CD14-positive monocyte (primary cell): ENCODE measurements around the gene GIGYF2. TPM values are rescaled to one million over a fixed set of nuclear protein-coding genes. Genes with fewer than 3 reads are reported as not detected.

Experiments used
- DNase-seq, 3 donors: peaks; one replicate each; pipeline ENCODE4 v3.0.0-alpha.2; 2011 to 2022
- H2AFZ ChIP-seq: 2 replicates; pipeline ENCODE4 v1.6.0; 2012; ENCODE audit warnings: mild to moderate bottlenecking, low read depth, low read length, inconsistent platforms; ENCODE audit not compliant: insufficient read depth, poor library complexity, severe bottlenecking
- H3K27ac ChIP-seq, 2 donors: 1 replicate in 1 of 2; 2 replicates in 1 of 2; pipeline ENCODE4 v1.5.1; 2012 to 2013; ENCODE audit warnings: low read length in 2 of 2, control low read depth in 1 of 2, inconsistent platforms in 1 of 2, low read depth in 1 of 2, mild to moderate bottlenecking in 1 of 2
- H3K27me3 ChIP-seq, 2 donors: one replicate each; pipeline versions ENCODE4 v1.6.0 to v1.6.1; 2011 to 2013; ENCODE audit warnings: low read length in 2 of 2; ENCODE audit not compliant: control insufficient read depth in 2 of 2, insufficient read depth in 2 of 2
- H3K36me3 ChIP-seq, 2 donors: replicated peaks in 1 of 2; 1 replicate in 1 of 2; 2 replicates in 1 of 2; pipeline versions ENCODE4 v1.5.1 to v1.6.1; 2012 to 2013; ENCODE audit warnings: low read length in 2 of 2, control low read depth in 1 of 2, inconsistent platforms in 1 of 2, mild to moderate bottlenecking in 1 of 2; ENCODE audit not compliant: insufficient read depth in 2 of 2, control insufficient read depth in 1 of 2
- H3K4me1 ChIP-seq, 2 donors: 1 replicate in 1 of 2; 2 replicates in 1 of 2; pipeline versions ENCODE4 v1.5.1 to v1.6.1; 2012 to 2013; ENCODE audit warnings: low read length in 2 of 2, control low read depth in 1 of 2, inconsistent platforms in 1 of 2, mild to moderate bottlenecking in 1 of 2, moderate library complexity in 1 of 2; ENCODE audit not compliant: insufficient read depth in 2 of 2, control insufficient read depth in 1 of 2
- H3K4me2 ChIP-seq: replicated peaks from 2 replicates; pipeline ENCODE3; 2012; ENCODE audit warnings: low read length, moderate library complexity, mild to moderate bottlenecking; ENCODE audit not compliant: poor library complexity, severe bottlenecking; ENCODE audit errors: extremely low read depth
- H3K4me3 ChIP-seq, 3 experiments: fragments of 200-600 bp in 1 of 3; sonication (generic) in 1 of 3; replicated peaks in 1 of 3; 1 replicate in 2 of 3; 2 replicates in 1 of 3; pipeline ENCODE4 v1.5.1; 2011 to 2013; ENCODE audit warnings: low read length in 3 of 3, mild to moderate bottlenecking in 3 of 3, control low read depth in 2 of 3, low read depth in 2 of 3, inconsistent platforms in 1 of 3, moderate library complexity in 1 of 3
- H3K79me2 ChIP-seq: 2 replicates; pipeline ENCODE4 v1.6.0; 2012; ENCODE audit warnings: mild to moderate bottlenecking, control low read depth, inconsistent platforms, low read length, moderate library complexity; ENCODE audit not compliant: insufficient read depth
- H3K9ac ChIP-seq: 2 replicates; pipeline ENCODE4 v1.6.0; 2017; ENCODE audit warnings: low read length, mild to moderate bottlenecking; ENCODE audit not compliant: insufficient read depth, poor library complexity, severe bottlenecking
- H3K9me3 ChIP-seq, 2 donors: replicated peaks in 1 of 2; 1 replicate in 1 of 2; 2 replicates in 1 of 2; pipeline versions ENCODE4 v1.5.1 to v1.6.1; 2012 to 2013; ENCODE audit warnings: low read length in 2 of 2, control low read depth in 1 of 2; ENCODE audit not compliant: control insufficient read depth in 1 of 2, insufficient read depth in 1 of 2
- H4K20me1 ChIP-seq: 2 replicates; pipeline ENCODE4 v1.6.0; 2012; ENCODE audit warnings: mild to moderate bottlenecking, low read length, control low read depth, moderate library complexity; ENCODE audit not compliant: insufficient read depth
- H3K27ac Mint-ChIP-seq, 7 donors: one replicate each; pipeline ENCODE4 v1.8.0; 2020; ENCODE audit warnings: mild to moderate bottlenecking in 7 of 7, mixed read lengths in 7 of 7, moderate library complexity in 6 of 7, inconsistent platforms in 2 of 7
- H3K27me3 Mint-ChIP-seq, 3 donors: one replicate each; pipeline ENCODE4 v1.8.0; 2021 to 2022; ENCODE audit warnings: low read depth in 3 of 3, mild to moderate bottlenecking in 3 of 3, mixed read lengths in 3 of 3, moderate library complexity in 3 of 3, inconsistent platforms in 1 of 3
- H3K36me3 Mint-ChIP-seq, 2 donors: one replicate each; pipeline ENCODE4 v1.8.0; 2020; ENCODE audit warnings: mixed read lengths in 2 of 2, inconsistent platforms in 1 of 2, mild to moderate bottlenecking in 1 of 2
- H3K4me1 Mint-ChIP-seq: one replicate; pipeline ENCODE4 v1.8.0; 2020; ENCODE audit warnings: mild to moderate bottlenecking, mixed read lengths
- H3K4me3 Mint-ChIP-seq, 2 donors: one replicate each; pipeline ENCODE4 v1.8.0; 2020; ENCODE audit warnings: mild to moderate bottlenecking in 2 of 2, mixed read lengths in 2 of 2, moderate library complexity in 1 of 2
- H3K9me3 Mint-ChIP-seq, 7 donors: one replicate each; pipeline ENCODE4 v1.8.0; 2020 to 2022; ENCODE audit warnings: mixed read lengths in 7 of 7, mild to moderate bottlenecking in 6 of 7, moderate library complexity in 6 of 7, inconsistent platforms in 2 of 7
- WGBS: methylation state at CpG from one replicate; pipeline ENCODE4 v1.1.5; 2013; ENCODE audit warnings: missing lambda C conversion rate; ENCODE audit not compliant: insufficient coverage; 5-methylcytosine and 5-hydroxymethylcytosine counted together
- intact Hi-C, 2 donors: fragments of 100-400 bp; cut with micrococcal nuclease; formaldehyde crosslinking; loops; one replicate each; pipeline versions ENCODE4 v1.15.0 to v1.15.1; 2023
- polyA plus RNA-seq, 3 donors: library from polyadenylated mRNA; depleted of rRNA in 1 of 3; unstranded in 2 of 3; stranded (reverse) in 1 of 3; fragments of 300-500 nt in 2 of 3; fragments of >200 nt in 1 of 3; fragmentation: Illumina TruSeq in 2 of 3; gene quantifications; 1 replicate in 2 of 3; 2 replicates in 1 of 3; pipeline ENCODE4 v1.2.3, GENCODE V29; 2012 to 2021
- TF ChIP-seq, protein P1 (sequence below): fragments of 200-600 bp; IDR thresholded peaks from one replicate; pipeline ENCODE4 v1.8.0; 2022; ENCODE audit warnings: antibody characterized with exemption, mild to moderate bottlenecking

Gene GIGYF2
- polyA plus RNA-seq, 3 donors = 7.7 to 20.7 (median 17.3) TPM

DNA sequence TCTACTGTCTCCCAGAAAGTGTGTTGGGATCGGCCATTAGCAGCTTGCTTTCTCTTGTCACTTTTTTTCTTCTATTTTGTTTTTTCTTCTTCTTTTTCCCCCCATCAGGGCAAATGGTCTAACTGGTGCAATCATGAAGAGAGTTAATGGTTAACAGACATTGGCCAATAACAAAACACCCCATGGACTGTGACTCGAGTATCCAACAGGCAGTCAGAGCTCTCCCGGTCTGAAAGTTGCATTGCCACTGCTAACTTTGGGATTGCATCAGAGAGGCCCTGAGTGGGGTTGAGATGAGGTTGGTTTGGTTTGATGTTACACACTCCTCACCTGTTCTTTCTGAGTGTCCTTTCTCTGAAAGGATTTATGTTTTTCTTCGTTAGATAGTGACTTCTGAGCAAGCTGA is 160.0 kb downstream of the GIGYF2 start:
- no peak overlapping the region for H3K4me2 ChIP-seq
- intact Hi-C loops = loop anchor here (10.0 kb wide), 2 partner anchors 198 to 398 kb away; partner anchors contain the start of gene ATG16L1 (in 1 of the 2)
- no peaks in the 10 kb centered on the region for H3K79me2 ChIP-seq
- Mint-ChIP-seq H3K27me3 (no peaks in the 10 kb centered on the region), H3K9me3 (no peaks in the 10 kb centered on the region), H3K4me1 (no peaks in the 10 kb centered on the region), H3K36me3 (peaks cover 75 to 88% of the 10 kb centered on the region in 2 donors), H3K4me3 (no peak overlapping the region), H3K27ac (no peak overlapping the region)
- H3K4me1 ChIP-seq = no peaks in the 10 kb centered on the region
- no CpG with 5 or more reads among the region's 4 CpGs for WGBS
- no peak overlapping the region for H2AFZ ChIP-seq
- TF ChIP-seq, protein P1, sequence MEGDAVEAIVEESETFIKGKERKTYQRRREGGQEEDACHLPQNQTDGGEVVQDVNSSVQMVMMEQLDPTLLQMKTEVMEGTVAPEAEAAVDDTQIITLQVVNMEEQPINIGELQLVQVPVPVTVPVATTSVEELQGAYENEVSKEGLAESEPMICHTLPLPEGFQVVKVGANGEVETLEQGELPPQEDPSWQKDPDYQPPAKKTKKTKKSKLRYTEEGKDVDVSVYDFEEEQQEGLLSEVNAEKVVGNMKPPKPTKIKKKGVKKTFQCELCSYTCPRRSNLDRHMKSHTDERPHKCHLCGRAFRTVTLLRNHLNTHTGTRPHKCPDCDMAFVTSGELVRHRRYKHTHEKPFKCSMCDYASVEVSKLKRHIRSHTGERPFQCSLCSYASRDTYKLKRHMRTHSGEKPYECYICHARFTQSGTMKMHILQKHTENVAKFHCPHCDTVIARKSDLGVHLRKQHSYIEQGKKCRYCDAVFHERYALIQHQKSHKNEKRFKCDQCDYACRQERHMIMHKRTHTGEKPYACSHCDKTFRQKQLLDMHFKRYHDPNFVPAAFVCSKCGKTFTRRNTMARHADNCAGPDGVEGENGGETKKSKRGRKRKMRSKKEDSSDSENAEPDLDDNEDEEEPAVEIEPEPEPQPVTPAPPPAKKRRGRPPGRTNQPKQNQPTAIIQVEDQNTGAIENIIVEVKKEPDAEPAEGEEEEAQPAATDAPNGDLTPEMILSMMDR = no peak
- H4K20me1 ChIP-seq = peaks cover 4% of the 10 kb centered on the region
- H3K4me3 ChIP-seq = no peak overlapping the region
- H3K9me3 ChIP-seq = no peaks in the 10 kb centered on the region
- no peak for DNase-seq
- no peak overlapping the region for H3K9ac ChIP-seq
- no peaks in the 10 kb centered on the region for H3K27me3 ChIP-seq
- peaks cover 60 to 84% of the 10 kb centered on the region in 2 donors for H3K36me3 ChIP-seq
- H3K27ac ChIP-seq = no peak overlapping the region

DNA sequence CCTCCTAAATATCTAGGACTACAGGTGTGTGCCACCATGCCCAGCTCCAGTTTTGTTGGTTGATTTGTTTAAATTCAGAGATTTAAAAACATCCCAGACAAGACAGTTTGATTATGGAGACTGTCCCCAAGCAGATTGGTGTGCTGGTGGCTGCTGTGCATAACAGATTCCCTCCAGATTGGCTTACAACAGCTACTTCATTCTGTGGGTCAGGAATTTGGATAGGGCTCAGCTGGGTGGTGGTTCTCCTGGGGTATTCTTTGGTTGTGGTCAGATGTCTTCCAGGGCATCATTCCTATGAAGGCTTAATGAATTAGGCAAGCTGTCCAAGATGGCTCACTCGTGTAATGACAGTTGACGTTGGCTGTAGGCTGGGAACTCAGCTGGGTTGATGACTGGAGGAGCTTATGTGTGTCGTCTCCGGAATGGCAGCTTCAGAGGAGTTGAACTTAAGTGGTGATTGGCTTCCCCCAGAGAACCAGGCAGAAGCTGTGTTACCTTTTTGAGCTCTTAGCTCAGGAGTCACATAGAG is 162.3 kb downstream of the GIGYF2 start:
- Histone ChIP-seq H3K9ac (no peak overlapping the region), H3K79me2 (no peaks in the 10 kb centered on the region), H3K4me1 (no peaks in the 10 kb centered on the region), H3K4me3 (no peak overlapping the region), H3K27ac (no peak overlapping the region), H3K4me2 (no peak overlapping the region), H3K9me3 (no peaks in the 10 kb centered on the region), H3K27me3 (no peaks in the 10 kb centered on the region), H3K36me3 (peaks cover 49 to 79% of the 10 kb centered on the region in 2 donors), H2AFZ (no peak overlapping the region), H4K20me1 (no peaks in the 10 kb centered on the region)
- TF ChIP-seq, protein P1 = no peak
- no peak overlapping the region for H3K4me3 Mint-ChIP-seq
- no peak for DNase-seq
- WGBS = 93% methylated on average over 2 of the region's 4 CpGs
- H3K36me3 Mint-ChIP-seq = peaks cover 66 to 75% of the 10 kb centered on the region in 2 donors
- H3K27ac Mint-ChIP-seq = peak overlapping the region in 1 of 7 donors; percentile 37
- H3K27me3 Mint-ChIP-seq = no peaks in the 10 kb centered on the region
- H3K4me1 Mint-ChIP-seq = no peaks in the 10 kb centered on the region
- intact Hi-C loops = loop anchor here (10.0 kb wide), 2 partner anchors 195 to 395 kb away; partner anchors contain the start of gene ATG16L1 (in 1 of the 2)
- H3K9me3 Mint-ChIP-seq = no peaks in the 10 kb centered on the region
